Stimulated activated CD8-positive, alpha-beta memory T cell treated with anti-CD3 and anti-CD28 coated beads, Interleukin-7, amount 100 ng/mL, for 4 hours (primary cell): Measurements from ENCODE around the gene XRCC1.
A peak's percentile ranks its signal among the peaks of the same experiment; 100 is the strongest.
"Not testable (repeated sequence)": the region's sequence is repeated elsewhere in the genome, so short reads cannot be mapped to it uniquely, and the experiment has no call there.

Experiments used
- DNase-seq, 2 donors: peaks; one replicate each; pipeline ENCODE4 v3.0.0-alpha.2; 2020; ENCODE audit warnings: low read depth in 2 of 2

Gene XRCC1

DNA sequence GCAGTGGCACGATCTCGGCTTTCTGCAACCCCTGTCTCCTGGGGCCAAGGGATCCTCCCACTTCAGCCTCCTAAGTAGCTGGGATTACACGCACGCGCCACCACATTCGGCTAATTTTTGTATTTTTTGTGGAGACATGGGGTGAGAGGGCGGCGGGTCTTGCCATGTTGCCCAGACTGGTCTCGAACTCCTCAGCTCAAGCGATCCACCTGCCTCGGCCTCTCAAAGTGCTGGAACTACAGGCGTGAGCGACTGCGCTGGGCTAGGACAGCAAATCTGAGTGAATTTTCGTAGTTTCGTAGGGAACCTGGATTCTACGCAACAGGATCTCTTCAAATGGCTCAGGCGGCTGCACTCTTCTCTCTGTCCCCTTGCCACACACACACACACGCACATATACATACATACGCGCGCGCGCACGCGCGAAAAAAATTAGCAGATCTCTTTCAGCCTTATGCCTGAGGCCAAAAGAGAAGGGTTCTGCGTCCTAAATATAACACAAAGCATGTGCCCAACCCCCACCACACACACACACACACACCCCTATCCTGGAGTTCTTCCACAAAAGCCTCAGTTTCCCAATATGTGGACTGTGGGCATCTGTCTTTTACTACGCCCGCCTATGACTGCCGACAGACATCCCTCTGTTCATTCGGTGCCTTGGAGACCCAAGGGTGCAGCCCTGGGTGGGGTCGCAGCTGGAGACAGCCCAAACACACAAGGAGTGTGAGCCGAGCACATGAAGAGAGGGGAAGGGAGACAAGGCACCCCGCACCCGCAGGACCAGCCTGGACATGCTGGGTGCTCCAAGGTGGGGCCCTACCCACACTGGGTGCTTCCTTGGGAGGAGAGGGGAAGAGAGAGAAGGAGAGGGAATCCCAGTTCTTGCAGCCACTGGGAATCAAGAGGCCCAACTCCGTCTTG lies 890 bp upstream of the XRCC1 start:
- no peak for DNase-seq

- no peak for DNase-seq
Observed at GRCh38 chr19:43574424-43575155, 737 bp downstream of the XRCC1 start.

DNA sequence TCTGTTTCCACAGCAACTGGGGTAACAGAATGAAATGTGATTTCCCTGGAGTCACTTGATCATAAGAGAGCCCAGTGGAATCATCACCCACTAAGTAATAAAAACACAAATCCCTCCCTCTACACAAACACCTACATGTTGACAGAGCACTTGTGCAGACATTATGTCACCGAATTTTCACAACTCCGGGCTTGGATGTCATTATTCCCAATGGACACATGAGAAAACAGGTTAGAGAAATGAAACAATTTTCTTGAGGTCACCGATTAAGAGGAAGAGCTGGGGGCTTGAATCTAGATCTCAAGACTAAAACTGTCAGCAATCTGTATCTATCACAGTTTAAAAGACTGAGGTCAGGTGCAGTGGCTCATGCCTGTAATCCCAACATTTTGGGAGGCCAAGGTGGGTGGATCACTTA lies 3.1 kb downstream of the XRCC1 start:
- DNase-seq, result no peak

DNA sequence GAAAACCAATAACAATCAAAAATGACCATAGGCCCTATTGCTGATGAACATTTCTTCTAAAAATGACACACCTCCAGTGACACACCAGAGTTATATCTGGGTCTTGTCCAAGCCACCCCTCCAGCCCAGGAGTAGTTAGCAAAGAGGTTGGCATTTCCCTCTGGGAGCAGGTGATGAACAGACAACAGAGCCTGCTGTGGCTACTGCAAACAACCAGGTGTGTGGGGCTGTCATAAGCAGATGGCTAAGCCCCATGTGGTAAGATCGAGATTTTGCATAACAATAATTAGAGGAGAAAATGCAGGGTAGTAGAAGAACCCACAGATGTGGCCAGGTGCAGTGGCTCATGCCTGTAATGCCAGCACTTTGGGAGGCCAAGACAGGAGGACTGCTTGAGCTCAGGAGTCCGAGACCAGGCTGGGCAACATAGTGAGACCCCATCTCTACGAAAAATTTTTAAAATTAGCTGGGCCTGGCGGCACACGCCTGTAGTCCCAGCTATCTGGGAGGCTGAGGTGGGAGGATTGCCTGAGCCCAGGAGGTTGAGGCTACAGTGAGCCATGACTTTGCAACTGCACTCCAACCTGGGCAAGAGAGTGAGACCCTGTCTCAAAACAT lies 5.0 kb downstream of the XRCC1 start:
- no peak for DNase-seq

DNA sequence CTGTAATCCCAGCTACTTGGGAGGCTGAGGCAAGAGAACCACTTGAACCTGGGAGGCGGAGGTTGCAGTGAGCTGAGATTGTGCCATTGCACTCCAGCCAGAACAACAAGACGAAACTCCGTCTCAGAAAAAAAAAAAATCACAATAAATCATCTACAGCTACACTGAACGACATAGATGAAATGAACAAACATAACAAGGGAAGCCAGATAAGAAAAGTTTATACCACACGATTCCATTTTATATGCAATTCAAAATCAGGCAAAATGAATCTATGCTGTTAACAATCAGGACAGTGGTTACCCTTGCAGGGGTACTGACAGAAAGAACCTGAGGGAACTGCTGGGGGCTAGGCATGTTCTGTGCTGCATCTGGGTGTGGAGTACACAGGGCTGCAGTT lies 5.7 kb downstream of the XRCC1 start:
- DNase-seq, result no peak

- no peak for DNase-seq
Observed at GRCh38 chr19:43564800-43565199, 10.5 kb downstream of the XRCC1 start.

DNA sequence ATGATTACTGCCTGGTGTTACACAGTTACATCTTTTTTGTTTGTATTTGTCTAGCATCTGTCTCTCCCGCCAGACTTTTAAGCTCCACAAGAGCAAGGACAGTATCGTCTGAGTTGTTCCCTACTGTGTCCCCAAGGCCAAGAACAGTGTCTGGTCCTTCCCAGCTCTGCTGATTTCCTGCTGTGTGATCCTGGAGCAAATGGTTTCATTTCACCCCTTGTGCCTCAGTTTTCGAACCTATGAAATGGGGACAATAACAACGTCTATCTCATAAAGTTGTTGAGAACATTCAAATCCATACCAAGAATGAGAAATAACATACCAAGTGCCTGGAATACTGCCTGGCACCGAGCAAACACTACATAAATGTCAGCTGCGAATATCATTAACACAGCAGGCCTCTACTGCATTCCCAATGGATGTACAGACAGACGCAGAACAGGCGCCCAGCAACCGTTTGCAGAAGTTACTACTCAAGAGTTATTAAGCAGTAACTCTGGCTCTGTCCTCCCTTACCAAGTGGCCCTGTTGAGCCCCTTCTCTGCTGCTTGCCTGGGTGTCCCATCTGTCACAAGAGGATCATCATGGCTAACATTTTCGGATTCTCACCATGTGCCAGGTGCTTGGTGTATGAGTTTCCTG lies 11.4 kb downstream of the XRCC1 start:
- DNase-seq, result no peak

GRCh38 chr19:43562698-43563241 lies 12.6 kb downstream of the XRCC1 start:
- peak; percentile 65 to 75 for DNase-seq

- no peak for DNase-seq
Observed at GRCh38 chr19:43562226-43562697, 13.1 kb downstream of the XRCC1 start.

GRCh38 chr19:43561139-43561970 lies 14.0 kb downstream of the XRCC1 start:
- DNase-seq, result no peak

DNA sequence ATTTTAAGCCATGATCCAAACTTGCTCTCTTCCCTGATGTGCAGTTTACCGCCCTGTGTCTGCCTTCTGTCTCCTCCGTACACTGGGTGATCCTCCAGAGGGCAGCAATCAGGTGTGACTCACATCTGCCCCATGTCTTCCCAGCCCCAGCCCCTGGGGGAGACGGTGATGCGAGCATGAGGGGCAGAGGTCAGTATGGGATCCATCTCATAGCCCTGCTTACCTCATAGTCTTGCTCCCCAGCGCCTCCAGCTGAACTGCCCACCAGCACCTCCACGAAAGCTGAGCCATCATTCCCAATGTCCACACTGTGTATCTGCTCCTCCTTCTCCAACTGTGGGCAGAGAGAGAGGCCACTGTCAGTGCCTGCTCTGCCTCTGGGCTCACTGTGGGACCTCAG lies 14.6 kb downstream of the XRCC1 start:
- no peak for DNase-seq

- peak; percentile 62 to 71 for DNase-seq
Observed at GRCh38 chr19:43555185-43555770, 20.0 kb downstream of the XRCC1 start.

DNA sequence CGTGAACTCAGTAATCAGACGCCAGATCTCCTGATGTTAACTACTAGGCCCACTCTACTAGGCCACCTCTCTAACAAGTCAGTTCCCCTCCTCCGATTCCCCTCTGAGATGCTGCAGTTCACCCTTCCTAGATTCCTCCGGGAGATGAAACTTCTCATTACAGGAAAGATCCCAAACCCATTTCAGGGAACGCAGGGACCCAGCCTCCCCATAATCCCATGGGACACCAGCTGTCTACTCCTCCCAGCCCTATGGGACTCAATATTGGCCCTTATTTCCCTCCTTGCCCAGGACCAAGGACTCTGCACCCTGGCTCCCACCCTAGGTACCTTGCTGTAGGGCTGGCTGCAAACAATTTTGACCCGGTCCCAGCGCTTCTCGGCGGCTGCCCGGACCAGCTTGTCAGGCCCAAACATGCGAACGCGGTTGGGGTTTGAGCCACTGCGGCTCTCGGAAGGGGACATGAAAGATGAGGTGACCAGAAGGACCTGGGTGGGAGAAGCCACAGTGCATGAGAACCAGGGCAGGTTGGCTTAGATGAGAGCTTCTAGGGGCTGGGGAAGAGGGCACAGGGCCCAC lies 20.9 kb downstream of the XRCC1 start:
- no peak for DNase-seq

- no peak for DNase-seq
Observed at GRCh38 chr19:43553656-43554055, 21.7 kb downstream of the XRCC1 start.

GRCh38 chr19:43552616-43553015 lies 22.7 kb downstream of the XRCC1 start:
- no peak for DNase-seq

DNA sequence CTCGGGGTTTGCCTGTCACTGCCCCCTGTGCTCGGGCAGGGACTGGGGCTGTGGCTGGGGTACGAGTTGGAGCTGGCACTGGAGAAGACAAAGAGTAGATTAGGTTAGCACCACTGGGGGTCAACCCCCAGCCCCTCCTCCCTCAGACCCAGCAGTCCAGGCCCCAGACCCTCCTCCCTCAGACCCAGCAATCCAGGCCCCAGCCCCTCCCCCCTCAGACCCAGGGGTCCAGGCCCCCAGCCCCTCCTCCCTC lies 23.2 kb downstream of the XRCC1 start:
- no peak for DNase-seq

GRCh38 chr19:43551399-43552197 lies 23.7 kb downstream of the XRCC1 start:
- DNase-seq, result no peak

- DNase-seq, result no peak
Observed at GRCh38 chr19:43548706-43549105, 26.6 kb downstream of the XRCC1 start.

GRCh38 chr19:43547926-43548325 lies 27.4 kb downstream of the XRCC1 start:
- not testable (repeated sequence) for DNase-seq
